WERI-Rb-1 (cell line): ENCODE data around the gene TRIP12.
"Not testable (repeated sequence)": the region's sequence is repeated elsewhere in the genome, so short reads cannot be mapped to it uniquely, and the experiment has no call there.

Experiments used
- DNase-seq: peaks from one replicate; pipeline ENCODE4 v3.0.0-alpha.2; 2020
- H3K27ac ChIP-seq: fragments of 250-450 bp; sonication (Bioruptor Pico); 2 replicates; pipeline ENCODE4 v1.5.1; 2020; ENCODE audit warnings: mild to moderate bottlenecking, moderate library complexity
- H3K27me3 ChIP-seq: fragments of 250-450 bp; sonication (Bioruptor Pico); 2 replicates; pipeline ENCODE4 v1.5.1; 2021; ENCODE audit warnings: mild to moderate bottlenecking, low read depth, moderate library complexity; ENCODE audit not compliant: insufficient read depth, severe bottlenecking
- H3K36me3 ChIP-seq: fragments of 250-450 bp; sonication (Bioruptor Pico); 2 replicates; pipeline ENCODE4 v1.5.1; 2020; ENCODE audit warnings: mild to moderate bottlenecking, moderate library complexity
- H3K4me3 ChIP-seq: 2 replicates; pipeline ENCODE4 v1.5.1; 2011; ENCODE audit warnings: low read depth, mild to moderate bottlenecking, control low read depth, low read length
- H3K9me3 ChIP-seq: fragments of 250-450 bp; sonication (Bioruptor Pico); 2 replicates; pipeline ENCODE4 v1.5.1; 2021; ENCODE audit warnings: mild to moderate bottlenecking, moderate library complexity; ENCODE audit not compliant: severe bottlenecking
- TF ChIP-seq, protein P1 (sequence below): IDR thresholded peaks from 2 replicates; pipeline ENCODE4 v1.5.1; 2011; ENCODE audit warnings: low read depth, mild to moderate bottlenecking, control low read depth, inconsistent platforms, low read length

Gene TRIP12

DNA sequence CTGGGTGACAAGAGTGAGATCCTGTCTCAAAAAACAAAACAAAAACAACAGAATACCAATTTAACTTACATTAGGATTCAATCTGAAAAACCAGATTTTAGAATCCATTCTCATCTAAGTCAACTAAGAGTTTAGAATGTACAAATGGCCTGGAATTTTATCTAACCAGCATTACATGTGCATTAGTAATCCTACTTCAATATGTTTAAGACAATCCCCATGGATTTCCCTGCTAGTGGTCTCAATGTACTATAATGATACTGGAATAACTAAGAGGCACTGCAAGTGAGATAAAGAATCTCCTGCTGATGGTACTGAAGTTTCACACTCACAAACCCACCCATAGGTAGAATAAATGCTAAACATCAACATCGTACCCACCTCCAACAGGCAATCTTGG is 153.6 kb downstream of the TRIP12 start:
- Histone ChIP-seq H3K4me3 (no peak overlapping the region), H3K36me3 (peaks cover 36% of the 10 kb centered on the region), H3K27me3 (no peaks in the 10 kb centered on the region), H3K9me3 (no peaks in the 10 kb centered on the region), H3K27ac (no peak overlapping the region)
- TF ChIP-seq, protein P1, sequence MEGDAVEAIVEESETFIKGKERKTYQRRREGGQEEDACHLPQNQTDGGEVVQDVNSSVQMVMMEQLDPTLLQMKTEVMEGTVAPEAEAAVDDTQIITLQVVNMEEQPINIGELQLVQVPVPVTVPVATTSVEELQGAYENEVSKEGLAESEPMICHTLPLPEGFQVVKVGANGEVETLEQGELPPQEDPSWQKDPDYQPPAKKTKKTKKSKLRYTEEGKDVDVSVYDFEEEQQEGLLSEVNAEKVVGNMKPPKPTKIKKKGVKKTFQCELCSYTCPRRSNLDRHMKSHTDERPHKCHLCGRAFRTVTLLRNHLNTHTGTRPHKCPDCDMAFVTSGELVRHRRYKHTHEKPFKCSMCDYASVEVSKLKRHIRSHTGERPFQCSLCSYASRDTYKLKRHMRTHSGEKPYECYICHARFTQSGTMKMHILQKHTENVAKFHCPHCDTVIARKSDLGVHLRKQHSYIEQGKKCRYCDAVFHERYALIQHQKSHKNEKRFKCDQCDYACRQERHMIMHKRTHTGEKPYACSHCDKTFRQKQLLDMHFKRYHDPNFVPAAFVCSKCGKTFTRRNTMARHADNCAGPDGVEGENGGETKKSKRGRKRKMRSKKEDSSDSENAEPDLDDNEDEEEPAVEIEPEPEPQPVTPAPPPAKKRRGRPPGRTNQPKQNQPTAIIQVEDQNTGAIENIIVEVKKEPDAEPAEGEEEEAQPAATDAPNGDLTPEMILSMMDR = no peak
- DNase-seq = no peak

DNA sequence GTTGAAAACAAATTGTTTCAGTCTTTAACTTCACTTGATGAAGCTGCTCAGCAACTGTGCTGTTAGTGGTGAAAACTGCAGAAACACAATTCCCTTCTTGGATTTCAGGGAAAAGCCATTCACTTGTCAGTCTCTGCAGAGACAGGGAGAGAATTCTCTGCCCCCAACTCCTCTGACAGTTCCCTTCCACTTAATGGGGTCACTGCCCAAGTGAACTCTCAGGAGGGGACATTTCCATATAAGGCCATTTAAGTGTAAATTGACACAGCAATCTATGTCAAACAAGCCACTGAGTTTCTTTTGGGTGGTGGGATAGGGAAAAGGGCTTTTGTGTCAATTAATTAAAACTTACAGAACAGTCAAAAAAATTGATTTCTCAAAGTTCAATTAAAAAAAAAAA is 156.1 kb downstream of the TRIP12 start:
- DNase-seq = no peak
- no peak overlapping the region for H3K4me3 ChIP-seq
- TF ChIP-seq, protein P1 = no peak
- H3K27ac ChIP-seq = no peak overlapping the region
- no peaks in the 10 kb centered on the region for H3K27me3 ChIP-seq
- no peaks in the 10 kb centered on the region for H3K9me3 ChIP-seq
- peaks cover 16% of the 10 kb centered on the region for H3K36me3 ChIP-seq

DNA sequence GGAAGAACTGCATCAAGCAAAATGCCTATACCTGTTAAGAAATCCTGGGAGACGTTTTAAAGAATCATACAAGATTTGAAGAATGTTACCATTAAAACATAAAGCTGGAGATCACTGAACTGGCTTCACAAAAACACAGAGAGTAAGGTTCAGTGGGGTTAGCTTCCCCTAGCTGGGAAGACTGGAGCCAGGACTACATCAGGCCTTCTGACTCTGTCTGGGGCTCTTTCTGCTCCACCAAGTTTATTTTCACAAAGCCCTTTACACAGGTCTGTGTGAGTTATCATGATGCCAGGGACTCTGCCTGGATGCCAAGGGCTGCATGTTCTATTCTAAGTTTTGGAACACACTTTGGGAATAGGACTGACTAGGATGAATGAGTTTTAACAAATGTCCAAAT is 160.1 kb downstream of the TRIP12 start:
- H3K27me3 ChIP-seq = no peaks in the 10 kb centered on the region
- H3K4me3 ChIP-seq = no peak overlapping the region
- DNase-seq = no peak
- no peak overlapping the region for H3K27ac ChIP-seq
- H3K36me3 ChIP-seq = peaks cover 2% of the 10 kb centered on the region
- no peaks in the 10 kb centered on the region for H3K9me3 ChIP-seq
- TF ChIP-seq, protein P1 = no peak

DNA sequence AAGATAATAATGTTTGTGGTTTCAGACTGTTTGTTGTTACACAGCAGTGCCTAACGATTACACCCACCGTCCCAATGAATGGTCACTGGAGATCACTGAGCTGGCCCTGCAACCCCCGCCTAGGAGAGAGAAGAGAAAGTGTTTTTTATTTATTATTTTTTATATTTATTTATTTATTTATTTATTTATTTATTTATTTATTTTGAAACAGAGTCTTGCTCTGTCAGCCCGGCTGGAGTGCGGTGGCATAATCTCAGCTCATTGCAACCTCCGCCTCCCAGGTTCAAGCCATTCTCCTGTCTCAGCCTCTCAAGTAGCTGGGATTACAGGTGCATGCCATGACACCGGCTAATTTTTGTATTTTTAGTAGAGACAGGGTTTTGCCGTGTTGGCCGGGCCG is 164.3 kb downstream of the TRIP12 start:
- not testable (repeated sequence) for H3K9me3 ChIP-seq, H3K27ac ChIP-seq, H3K36me3 ChIP-seq, H3K4me3 ChIP-seq, DNase-seq, H3K27me3 ChIP-seq

DNA sequence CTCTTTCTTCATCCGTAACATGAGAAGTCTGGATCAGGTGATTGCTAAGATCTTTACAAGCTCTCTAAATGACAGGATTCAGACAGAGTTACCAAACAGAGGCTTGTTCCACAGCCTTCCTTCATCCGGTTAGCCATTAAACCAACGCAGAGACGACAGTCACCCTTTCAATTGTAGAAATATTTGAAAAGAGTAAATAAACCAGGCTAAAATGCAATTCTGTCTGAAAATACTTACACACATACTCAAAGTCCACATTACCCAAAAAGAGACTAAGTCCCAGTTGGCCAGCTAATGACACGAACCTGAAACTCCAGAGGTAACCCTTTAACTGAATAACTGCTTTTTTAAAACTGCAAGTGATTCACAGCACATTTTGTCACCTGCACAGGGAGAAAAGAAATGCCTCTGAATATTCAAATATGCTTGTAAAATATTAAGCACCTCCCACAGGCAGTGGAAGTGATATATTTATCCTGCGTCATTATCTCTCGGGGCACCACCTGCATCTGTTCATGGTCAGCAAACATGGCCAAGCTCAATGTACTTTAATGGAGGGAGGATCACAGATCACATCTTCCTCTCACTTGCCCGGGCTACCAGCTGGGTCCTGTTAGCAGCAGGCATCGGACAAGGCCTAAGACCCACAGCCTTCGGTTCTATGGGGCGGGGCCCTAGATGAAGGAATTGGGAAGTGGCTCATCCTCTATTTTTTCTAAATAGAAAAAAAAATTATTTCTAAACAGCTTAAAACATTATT is 168.7 kb downstream of the TRIP12 start:
- no peaks in the 10 kb centered on the region for H3K36me3 ChIP-seq
- no peak for DNase-seq

DNA sequence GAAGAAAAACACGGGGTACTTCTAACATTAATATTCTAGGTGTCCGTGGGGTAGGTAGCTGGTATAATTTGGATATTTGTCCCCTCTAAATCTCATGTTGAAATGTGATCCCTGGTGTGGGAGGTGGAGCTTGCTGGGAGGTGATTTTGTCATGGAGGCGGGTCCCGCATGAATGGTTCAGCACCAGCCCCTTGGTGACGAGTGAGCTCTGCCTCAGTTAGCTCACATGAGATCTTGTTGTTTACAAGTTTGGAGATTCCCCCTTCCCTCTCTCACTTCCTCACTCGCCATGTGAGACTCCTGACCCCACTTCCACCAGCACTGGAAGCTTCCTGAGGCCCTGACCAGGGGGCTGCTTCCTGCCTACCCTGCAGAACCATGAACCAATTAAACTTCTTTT is 172.0 kb downstream of the TRIP12 start:
- no peak for DNase-seq
- Histone ChIP-seq H3K9me3 (no peaks in the 10 kb centered on the region), H3K36me3 (no peaks in the 10 kb centered on the region), H3K4me3 (no peak overlapping the region), H3K27me3 (no peaks in the 10 kb centered on the region), H3K27ac (no peak overlapping the region)
- TF ChIP-seq, protein P1 = no peak

More for the DNA sequence above, 168.7 kb downstream of the TRIP12 start:
- no peak overlapping the region for H3K4me3 ChIP-seq
- no peaks in the 10 kb centered on the region for H3K27me3 ChIP-seq
- TF ChIP-seq, protein P1 = no peak
- no peaks in the 10 kb centered on the region for H3K9me3 ChIP-seq
- no peak overlapping the region for H3K27ac ChIP-seq
